HepG2 (cell line): ENCODE results near the gene ATP4B. TPM values are rescaled to one million over a fixed set of nuclear protein-coding genes. Genes with fewer than 3 reads are reported as not detected.

Source experiments
- BRCA1 ChIP-seq: sonication (generic); formaldehyde crosslinking; IDR thresholded peaks from 2 replicates; pipeline ENCODE4 v1.4.0; 2020; ENCODE audit warnings: missing genetic modification reagents
- ETV6 ChIP-seq: sonication (generic); formaldehyde crosslinking; conservative IDR thresholded peaks from 2 replicates; pipeline ENCODE4 v1.4.0; 2020; ENCODE audit warnings: missing genetic modification reagents
- HNRNPK ChIP-seq: fragments of 200-400 bp; formaldehyde crosslinking; IDR thresholded peaks from 2 replicates; pipeline ENCODE4 v1.6.1; 2018; ENCODE audit warnings: low read length, low read depth, moderate library complexity, mild to moderate bottlenecking; ENCODE audit not compliant: poor library complexity, severe bottlenecking
- NFYB ChIP-seq: sonication (generic); formaldehyde crosslinking; IDR thresholded peaks from 2 replicates; pipeline ENCODE4 v1.4.0; 2020; ENCODE audit warnings: missing genetic modification reagents
- NR2C2 ChIP-seq: sonication (generic); formaldehyde crosslinking; IDR thresholded peaks from 2 replicates; pipeline ENCODE4 v1.4.0; 2020; ENCODE audit warnings: missing genetic modification reagents, mild to moderate bottlenecking, moderate library complexity, borderline replicate concordance
- ZNF30 ChIP-seq: sonication (generic); formaldehyde crosslinking; IDR thresholded peaks from 2 replicates; pipeline ENCODE4 v1.5.0; 2020; ENCODE audit warnings: mild to moderate bottlenecking, missing genetic modification reagents
- ZNF530 ChIP-seq: sonication (generic); formaldehyde crosslinking; IDR thresholded peaks from 2 replicates; pipeline ENCODE4 v1.5.0; 2020; ENCODE audit warnings: low read depth, mild to moderate bottlenecking, missing genetic modification reagents
- ZNF616 ChIP-seq: sonication (generic); formaldehyde crosslinking; IDR thresholded peaks from 2 replicates; pipeline ENCODE4 v1.5.0; 2020; ENCODE audit warnings: low read depth, mild to moderate bottlenecking, missing genetic modification reagents
- ZNF850 ChIP-seq: sonication (generic); formaldehyde crosslinking; conservative IDR thresholded peaks from 2 replicates; pipeline ENCODE4 v1.9.0; 2021; ENCODE audit warnings: mild to moderate bottlenecking, missing genetic modification reagents
- polyA plus RNA-seq, 8 experiments: library from polyadenylated mRNA; depleted of rRNA in 3 of 8; stranded (reverse) in 7 of 8; unstranded in 1 of 8; fragments of >200 nt; fragmentation: Illumina TruSeq in 4 of 8; extraction: Trizol in 4 of 8; gene quantifications; 2 replicates each; pipeline versions ENCODE4 v1.2.1 to v1.2.3, GENCODE V29; 2011 to 2016; ENCODE audit warnings: low read depth in 4 of 8, missing spikeins in 1 of 8, mixed read lengths in 1 of 8; ENCODE audit not compliant: insufficient read depth in 1 of 8
- total RNA-seq, 5 experiments: library from RNA; depleted of rRNA; stranded (reverse); fragments of >200 nt; fragmentation: Illumina TruSeq; extraction: Trizol; gene quantifications; 2 replicates each; pipeline ENCODE4 v1.2.3, GENCODE V29; 2016; ENCODE audit warnings: low read depth in 1 of 5
- TF ChIP-seq, protein P1 (sequence below): sonication (generic); formaldehyde crosslinking; IDR thresholded peaks from one replicate; pipeline ENCODE4 v1.5.1; 2020; ENCODE audit warnings: mild to moderate bottlenecking, missing genetic modification reagents; ENCODE audit errors: not compliant biosample characterization
- TF ChIP-seq, protein P2 (sequence below): IDR thresholded peaks from 2 replicates; pipeline ENCODE4 v1.6.1; 2016
- TF ChIP-seq, protein P3 (sequence below): sonication (generic); formaldehyde crosslinking; IDR thresholded peaks from 2 replicates; pipeline ENCODE4 v1.4.0; 2020; ENCODE audit warnings: missing genetic modification reagents, borderline replicate concordance

ATP4B gene
- total and polyA plus RNA-seq, 2 of the 13 experiments (the other 11 are each of a cell fraction or from before 2014, with no cell fraction given): not detected

DNA sequence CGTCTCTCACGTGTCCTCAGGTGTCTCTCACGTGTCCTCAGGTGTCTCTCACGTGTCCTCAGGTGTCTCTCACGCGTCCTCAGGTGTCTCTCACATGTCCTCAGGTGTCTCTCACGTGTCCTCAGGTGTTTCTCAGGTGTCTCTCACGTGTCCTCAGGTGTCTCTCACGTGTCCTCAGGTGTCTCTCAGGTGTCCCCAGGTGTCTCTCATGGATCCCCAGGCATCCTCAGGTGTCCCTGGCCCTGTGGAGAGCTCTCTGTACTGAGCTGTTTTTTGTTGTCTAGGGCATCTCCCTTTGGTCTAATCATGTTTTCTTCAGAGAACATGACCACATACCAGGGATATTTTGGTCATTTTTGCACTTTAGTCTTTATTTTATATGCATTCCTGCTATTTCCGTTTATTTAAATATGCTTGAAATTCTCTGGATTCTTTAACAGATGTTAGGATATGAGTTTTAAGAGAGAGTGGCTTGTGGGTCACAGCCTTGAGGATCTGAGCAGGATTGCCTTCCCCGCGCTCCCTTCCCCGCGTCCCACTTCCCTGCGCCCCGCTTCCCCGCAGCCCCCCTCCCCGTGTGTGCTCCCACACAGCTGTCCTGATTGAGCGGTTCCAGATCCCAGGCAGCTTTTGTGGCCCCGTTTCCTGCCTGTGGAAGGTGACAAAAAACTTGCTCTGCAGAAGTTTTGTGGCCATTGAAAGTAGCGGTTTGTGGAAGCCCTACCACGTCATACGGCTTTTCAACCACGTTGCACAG is 31.9 kb downstream of the ATP4B start (continued):
- TF ChIP-seq, protein P1, sequence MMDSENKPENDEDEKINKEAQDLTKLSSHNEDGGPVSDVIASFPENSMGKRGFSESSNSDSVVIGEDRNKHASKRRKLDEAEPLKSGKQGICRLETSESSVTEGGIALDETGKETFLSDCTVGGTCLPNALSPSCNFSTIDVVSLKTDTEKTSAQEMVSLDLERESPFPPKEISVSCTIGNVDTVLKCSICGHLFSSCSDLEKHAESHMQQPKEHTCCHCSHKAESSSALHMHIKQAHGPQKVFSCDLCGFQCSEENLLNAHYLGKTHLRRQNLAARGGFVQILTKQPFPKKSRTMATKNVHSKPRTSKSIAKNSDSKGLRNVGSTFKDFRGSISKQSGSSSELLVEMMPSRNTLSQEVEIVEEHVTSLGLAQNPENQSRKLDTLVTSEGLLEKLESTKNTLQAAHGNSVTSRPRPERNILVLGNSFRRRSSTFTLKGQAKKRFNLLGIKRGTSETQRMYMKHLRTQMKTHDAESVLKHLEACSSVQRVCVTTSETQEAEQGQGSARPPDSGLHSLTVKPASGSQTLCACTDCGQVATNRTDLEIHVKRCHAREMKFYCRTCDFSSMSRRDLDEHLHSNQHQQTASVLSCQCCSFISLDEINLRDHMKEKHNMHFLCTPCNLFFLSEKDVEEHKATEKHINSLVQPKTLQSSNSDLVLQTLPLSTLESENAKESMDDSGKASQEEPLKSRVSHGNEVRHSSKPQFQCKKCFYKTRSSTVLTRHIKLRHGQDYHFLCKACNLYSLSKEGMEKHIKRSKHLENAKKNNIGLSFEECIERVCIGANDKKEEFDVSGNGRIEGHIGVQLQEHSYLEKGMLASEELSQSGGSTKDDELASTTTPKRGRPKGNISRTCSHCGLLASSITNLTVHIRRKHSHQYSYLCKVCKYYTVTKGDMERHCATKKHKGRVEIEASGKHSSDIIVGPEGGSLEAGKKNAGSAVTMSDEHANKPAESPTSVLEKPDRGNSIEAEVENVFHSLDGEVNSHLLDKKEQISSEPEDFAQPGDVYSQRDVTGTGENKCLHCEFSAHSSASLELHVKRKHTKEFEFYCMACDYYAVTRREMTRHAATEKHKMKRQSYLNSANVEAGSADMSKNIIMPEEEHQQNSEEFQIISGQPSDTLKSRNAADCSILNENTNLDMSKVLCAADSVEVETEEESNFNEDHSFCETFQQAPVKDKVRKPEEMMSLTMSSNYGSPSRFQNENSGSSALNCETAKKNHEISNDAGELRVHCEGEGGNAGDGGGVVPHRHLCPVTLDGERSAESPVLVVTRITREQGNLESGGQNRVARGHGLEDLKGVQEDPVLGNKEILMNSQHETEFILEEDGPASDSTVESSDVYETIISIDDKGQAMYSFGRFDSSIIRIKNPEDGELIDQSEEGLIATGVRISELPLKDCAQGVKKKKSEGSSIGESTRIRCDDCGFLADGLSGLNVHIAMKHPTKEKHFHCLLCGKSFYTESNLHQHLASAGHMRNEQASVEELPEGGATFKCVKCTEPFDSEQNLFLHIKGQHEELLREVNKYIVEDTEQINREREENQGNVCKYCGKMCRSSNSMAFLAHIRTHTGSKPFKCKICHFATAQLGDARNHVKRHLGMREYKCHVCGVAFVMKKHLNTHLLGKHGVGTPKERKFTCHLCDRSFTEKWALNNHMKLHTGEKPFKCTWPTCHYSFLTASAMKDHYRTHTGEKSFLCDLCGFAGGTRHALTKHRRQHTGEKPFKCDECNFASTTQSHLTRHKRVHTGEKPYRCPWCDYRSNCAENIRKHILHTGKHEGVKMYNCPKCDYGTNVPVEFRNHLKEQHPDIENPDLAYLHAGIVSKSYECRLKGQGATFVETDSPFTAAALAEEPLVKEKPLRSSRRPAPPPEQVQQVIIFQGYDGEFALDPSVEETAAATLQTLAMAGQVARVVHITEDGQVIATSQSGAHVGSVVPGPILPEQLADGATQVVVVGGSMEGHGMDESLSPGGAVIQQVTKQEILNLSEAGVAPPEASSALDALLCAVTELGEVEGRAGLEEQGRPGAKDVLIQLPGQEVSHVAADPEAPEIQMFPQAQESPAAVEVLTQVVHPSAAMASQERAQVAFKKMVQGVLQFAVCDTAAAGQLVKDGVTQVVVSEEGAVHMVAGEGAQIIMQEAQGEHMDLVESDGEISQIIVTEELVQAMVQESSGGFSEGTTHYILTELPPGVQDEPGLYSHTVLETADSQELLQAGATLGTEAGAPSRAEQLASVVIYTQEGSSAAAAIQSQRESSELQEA (CRISPR knock-in tag): no peak
- TF ChIP-seq HNRNPK: no peak
- TF ChIP-seq BRCA1 (CRISPR knock-in tag): no peak
- TF ChIP-seq ZNF850 (CRISPR knock-in tag): no peak
- TF ChIP-seq, protein P2, sequence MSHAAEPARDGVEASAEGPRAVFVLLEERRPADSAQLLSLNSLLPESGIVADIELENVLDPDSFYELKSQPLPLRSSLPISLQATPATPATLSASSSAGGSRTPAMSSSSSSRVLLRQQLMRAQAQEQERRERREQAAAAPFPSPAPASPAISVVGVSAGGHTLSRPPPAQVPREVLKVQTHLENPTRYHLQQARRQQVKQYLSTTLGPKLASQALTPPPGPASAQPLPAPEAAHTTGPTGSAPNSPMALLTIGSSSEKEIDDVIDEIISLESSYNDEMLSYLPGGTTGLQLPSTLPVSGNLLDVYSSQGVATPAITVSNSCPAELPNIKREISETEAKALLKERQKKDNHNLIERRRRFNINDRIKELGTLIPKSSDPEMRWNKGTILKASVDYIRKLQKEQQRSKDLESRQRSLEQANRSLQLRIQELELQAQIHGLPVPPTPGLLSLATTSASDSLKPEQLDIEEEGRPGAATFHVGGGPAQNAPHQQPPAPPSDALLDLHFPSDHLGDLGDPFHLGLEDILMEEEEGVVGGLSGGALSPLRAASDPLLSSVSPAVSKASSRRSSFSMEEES: no peak
- no peak for TF ChIP-seq NFYB
- no peak for TF ChIP-seq ZNF30
- no peak for TF ChIP-seq ETV6
- TF ChIP-seq ZNF616 (CRISPR knock-in tag): no peak
- TF ChIP-seq ZNF530 (CRISPR knock-in tag): no peak
- no peak for TF ChIP-seq NR2C2
- TF ChIP-seq, protein P3, sequence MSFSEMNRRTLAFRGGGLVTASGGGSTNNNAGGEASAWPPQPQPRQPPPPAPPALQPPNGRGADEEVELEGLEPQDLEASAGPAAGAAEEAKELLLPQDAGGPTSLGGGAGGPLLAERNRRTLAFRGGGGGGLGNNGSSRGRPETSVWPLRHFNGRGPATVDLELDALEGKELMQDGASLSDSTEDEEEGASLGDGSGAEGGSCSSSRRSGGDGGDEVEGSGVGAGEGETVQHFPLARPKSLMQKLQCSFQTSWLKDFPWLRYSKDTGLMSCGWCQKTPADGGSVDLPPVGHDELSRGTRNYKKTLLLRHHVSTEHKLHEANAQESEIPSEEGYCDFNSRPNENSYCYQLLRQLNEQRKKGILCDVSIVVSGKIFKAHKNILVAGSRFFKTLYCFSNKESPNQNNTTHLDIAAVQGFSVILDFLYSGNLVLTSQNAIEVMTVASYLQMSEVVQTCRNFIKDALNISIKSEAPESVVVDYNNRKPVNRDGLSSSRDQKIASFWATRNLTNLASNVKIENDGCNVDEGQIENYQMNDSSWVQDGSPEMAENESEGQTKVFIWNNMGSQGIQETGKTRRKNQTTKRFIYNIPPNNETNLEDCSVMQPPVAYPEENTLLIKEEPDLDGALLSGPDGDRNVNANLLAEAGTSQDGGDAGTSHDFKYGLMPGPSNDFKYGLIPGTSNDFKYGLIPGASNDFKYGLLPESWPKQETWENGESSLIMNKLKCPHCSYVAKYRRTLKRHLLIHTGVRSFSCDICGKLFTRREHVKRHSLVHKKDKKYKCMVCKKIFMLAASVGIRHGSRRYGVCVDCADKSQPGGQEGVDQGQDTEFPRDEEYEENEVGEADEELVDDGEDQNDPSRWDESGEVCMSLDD (CRISPR knock-in tag): no peak
- TF ChIP-seq, all 625 proteins: peak for 0
